ENCODE data around the gene NCAM2.

- TF ChIP-seq POLR2A (IDR thresholded peaks at IDR 0.05) (no peak), CTCF (IDR thresholded peaks at IDR 0.05 in 8 of 11, conservative IDR thresholded peaks at IDR 0.05 in 3 of 11) (no peak)
Observed at GRCh38 chr21:20997636-20998455, at the start of gene NCAM2.
